Thyroid gland (tissue), 4 donors: ENCODE data around the gene ACAP3.

ENCODE experiments used
- POLR2A ChIP-seq, 2 donors: fragments of 450-650 bp; IDR thresholded peaks; one replicate each; pipeline ENCODE4 v1.6.1; 2017; ENCODE audit warnings: antibody characterized with exemption in 2 of 2, mild to moderate bottlenecking in 2 of 2, moderate library complexity in 1 of 2
- TF ChIP-seq, protein P1 (sequence below), 6 experiments: fragments of 200-600 bp in 3 of 6; fragments of 450-650 bp in 3 of 6; sonication (generic) in 3 of 6; IDR thresholded peaks; one replicate each; pipeline ENCODE4 v1.5.1; 2016 to 2019; ENCODE audit warnings: antibody characterized with exemption in 6 of 6, mild to moderate bottlenecking in 2 of 6, inconsistent platforms in 1 of 6, moderate library complexity in 1 of 6

DNA sequence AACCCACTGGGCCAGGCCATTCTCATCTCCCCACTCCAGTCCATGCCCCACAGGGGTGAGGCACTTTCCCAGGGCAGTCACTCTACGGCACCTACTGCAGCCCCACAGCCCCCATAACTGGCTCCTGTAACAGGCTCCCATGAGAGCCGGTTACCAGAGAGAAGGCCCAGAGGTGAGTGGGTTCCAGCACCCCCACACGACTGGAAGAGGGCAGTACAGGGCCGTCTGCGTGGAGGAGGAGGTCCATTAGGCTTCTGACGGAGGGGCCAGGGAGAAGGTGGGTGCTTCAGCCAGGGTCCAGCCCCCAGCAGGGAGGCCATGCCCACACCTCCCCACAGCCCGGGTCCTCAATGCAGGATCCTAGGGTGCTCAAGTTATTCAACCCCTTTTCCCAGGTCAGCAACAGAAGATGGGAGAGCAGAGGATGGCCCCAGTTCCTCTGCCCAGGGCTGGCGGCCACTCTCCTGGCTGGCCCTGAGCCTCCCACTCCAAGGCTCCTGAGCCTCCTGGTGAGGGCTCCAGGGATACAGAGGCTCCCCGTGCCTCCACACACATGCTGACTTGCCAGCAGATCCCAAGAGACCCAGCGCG, 1.6 kb downstream of the ACAP3 start:
- TF ChIP-seq, protein P1, sequence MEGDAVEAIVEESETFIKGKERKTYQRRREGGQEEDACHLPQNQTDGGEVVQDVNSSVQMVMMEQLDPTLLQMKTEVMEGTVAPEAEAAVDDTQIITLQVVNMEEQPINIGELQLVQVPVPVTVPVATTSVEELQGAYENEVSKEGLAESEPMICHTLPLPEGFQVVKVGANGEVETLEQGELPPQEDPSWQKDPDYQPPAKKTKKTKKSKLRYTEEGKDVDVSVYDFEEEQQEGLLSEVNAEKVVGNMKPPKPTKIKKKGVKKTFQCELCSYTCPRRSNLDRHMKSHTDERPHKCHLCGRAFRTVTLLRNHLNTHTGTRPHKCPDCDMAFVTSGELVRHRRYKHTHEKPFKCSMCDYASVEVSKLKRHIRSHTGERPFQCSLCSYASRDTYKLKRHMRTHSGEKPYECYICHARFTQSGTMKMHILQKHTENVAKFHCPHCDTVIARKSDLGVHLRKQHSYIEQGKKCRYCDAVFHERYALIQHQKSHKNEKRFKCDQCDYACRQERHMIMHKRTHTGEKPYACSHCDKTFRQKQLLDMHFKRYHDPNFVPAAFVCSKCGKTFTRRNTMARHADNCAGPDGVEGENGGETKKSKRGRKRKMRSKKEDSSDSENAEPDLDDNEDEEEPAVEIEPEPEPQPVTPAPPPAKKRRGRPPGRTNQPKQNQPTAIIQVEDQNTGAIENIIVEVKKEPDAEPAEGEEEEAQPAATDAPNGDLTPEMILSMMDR (IDR thresholded peaks at IDR 0.05), result no peak
- no peak for TF ChIP-seq POLR2A (IDR thresholded peaks at IDR 0.05)
